ENCODE measurements around the gene NRM.
"Not testable (repeated sequence)": the region's sequence is repeated elsewhere in the genome, so short reads cannot be mapped to it uniquely, and the experiment has no call there.

Gene NRM

GRCh38 chr6:30720738-30721197 is 30.0 kb upstream of the NRM start:
- no peak for DNase-seq (ENCODE audit: extremely low read depth in 1 of 2, low read depth in 1 of 2)

- DNase-seq (ENCODE audit: extremely low read depth in 1 of 2, low read depth in 1 of 2) = peak; percentile 84 to 92
These were observed 29.3 kb upstream of the NRM start, which contains the start of gene TUBB for GRCh38 chr6:30719791-30720737. TSS of gene TUBB (plus strand) at chr6:30720352. CDS start at chr6:30720507, 155 bp downstream.

- no peak for DNase-seq (ENCODE audit: extremely low read depth in 1 of 2, low read depth in 1 of 2)
These were observed 28.6 kb upstream of the NRM start for GRCh38 chr6:30719356-30719755.

- not testable (repeated sequence) for DNase-seq (ENCODE audit: extremely low read depth in 1 of 2, low read depth in 1 of 2)
These were observed 27.3 kb upstream of the NRM start for GRCh38 chr6:30717845-30718720.

GRCh38 chr6:30717129-30717844 is 26.5 kb upstream of the NRM start, which contains the start of gene MDC1:
TSS of gene MDC1 (minus strand) at chr6:30717281. CDS start at chr6:30715175, 2,106 bp downstream.
- peak; percentile 95 to 98 for DNase-seq (ENCODE audit: extremely low read depth in 1 of 2, low read depth in 1 of 2)

GRCh38 chr6:30716879-30717128 is 26.0 kb upstream of the NRM start:
- DNase-seq (ENCODE audit: extremely low read depth in 1 of 2, low read depth in 1 of 2) = no peak

- no peak for DNase-seq (ENCODE audit: extremely low read depth in 1 of 2, low read depth in 1 of 2)
These were observed 23.5 kb upstream of the NRM start for GRCh38 chr6:30714263-30714662.

- DNase-seq (ENCODE audit: extremely low read depth in 1 of 2, low read depth in 1 of 2) = no peak
These were observed 21.7 kb upstream of the NRM start for GRCh38 chr6:30712441-30712945.

- DNase-seq (ENCODE audit: extremely low read depth in 1 of 2, low read depth in 1 of 2) = no peak
These were observed 21.1 kb upstream of the NRM start for GRCh38 chr6:30711758-30712380.

- DNase-seq (ENCODE audit: extremely low read depth in 1 of 2, low read depth in 1 of 2) = no peak
These were observed 18.5 kb upstream of the NRM start for GRCh38 chr6:30709101-30709868.

- no peak for DNase-seq (ENCODE audit: extremely low read depth in 1 of 2, low read depth in 1 of 2)
These were observed 16.6 kb upstream of the NRM start for GRCh38 chr6:30707281-30707850.

- no peak for DNase-seq (ENCODE audit: extremely low read depth in 1 of 2, low read depth in 1 of 2)
These were observed 14.8 kb upstream of the NRM start for GRCh38 chr6:30705620-30706019.

GRCh38 chr6:30703821-30704220 is 13.0 kb upstream of the NRM start:
- DNase-seq (ENCODE audit: extremely low read depth in 1 of 2, low read depth in 1 of 2) = no peak

- DNase-seq (ENCODE audit: extremely low read depth in 1 of 2, low read depth in 1 of 2) = no peak
These were observed 12.2 kb upstream of the NRM start for GRCh38 chr6:30703011-30703410.

GRCh38 chr6:30700340-30700739 is 9.6 kb upstream of the NRM start:
- DNase-seq (ENCODE audit: extremely low read depth in 1 of 2, low read depth in 1 of 2) = no peak

- no peak for DNase-seq (ENCODE audit: extremely low read depth in 1 of 2, low read depth in 1 of 2)
These were observed 5.6 kb upstream of the NRM start for GRCh38 chr6:30696432-30696831.

- DNase-seq (ENCODE audit: extremely low read depth in 1 of 2, low read depth in 1 of 2) = no peak
These were observed 544 bp upstream of the NRM start for GRCh38 chr6:30691208-30691847.

- no peak for DNase-seq (ENCODE audit: extremely low read depth in 1 of 2, low read depth in 1 of 2)
These were observed 799 bp downstream of the NRM start for GRCh38 chr6:30689985-30690384.

All from activated CD8-positive, alpha-beta memory T cell treated with anti-CD3 and anti-CD28 coated beads for 1 hour (primary cell).